Endothelial cell (in vitro differentiated cells): Measurements from ENCODE around the gene SNCAIP. TPM values are rescaled to one million over a fixed set of nuclear protein-coding genes. Genes with fewer than 3 reads are reported as not detected.

ENCODE experiments used
- DNase-seq: peaks from one replicate; pipeline ENCODE4 v3.0.0; 2021; ENCODE audit warnings: low spot score
- H3K27ac Mint-ChIP-seq: one replicate; pipeline ENCODE4 v1.8.0; 2021; ENCODE audit warnings: mixed read lengths, inconsistent platforms; ENCODE audit not compliant: unreplicated experiment
- H3K27me3 Mint-ChIP-seq: one replicate; pipeline ENCODE4 v1.8.0; 2021; ENCODE audit warnings: mild to moderate bottlenecking, moderate library complexity, mixed read lengths, inconsistent platforms; ENCODE audit not compliant: unreplicated experiment
- H3K36me3 Mint-ChIP-seq: one replicate; pipeline ENCODE4 v1.8.0; 2021; ENCODE audit warnings: mild to moderate bottlenecking, low read depth, mixed read lengths, inconsistent platforms; ENCODE audit not compliant: unreplicated experiment
- H3K4me1 Mint-ChIP-seq: one replicate; pipeline ENCODE4 v1.8.0; 2021; ENCODE audit warnings: mild to moderate bottlenecking, mixed read lengths, inconsistent platforms; ENCODE audit not compliant: unreplicated experiment
- H3K4me3 Mint-ChIP-seq: one replicate; pipeline ENCODE4 v1.8.0; 2021; ENCODE audit warnings: mild to moderate bottlenecking, mixed read lengths, inconsistent platforms; ENCODE audit not compliant: unreplicated experiment
- H3K9me3 Mint-ChIP-seq: one replicate; pipeline ENCODE4 v1.8.0; 2021; ENCODE audit warnings: mixed read lengths, inconsistent platforms; ENCODE audit not compliant: unreplicated experiment
- total RNA-seq: library from RNA; stranded (reverse); fragmentation: NEBNext Ultra II Directional; extraction: Animal tissue kit (Norgen Biotek cat#: 25700); gene quantifications from one replicate; pipeline ENCODE4 v1.2.1, GENCODE V29; 2021; ENCODE audit not compliant: unreplicated experiment
- TF ChIP-seq, protein P1 (sequence below): fragments of 200-600 bp; sonication (generic); IDR thresholded peaks from one replicate; pipeline ENCODE4 v1.5.0; 2021; ENCODE audit warnings: antibody characterized with exemption; ENCODE audit not compliant: unreplicated experiment

SNCAIP gene
- total RNA-seq, 1 donor from 2014 or later: 254 TPM

DNA sequence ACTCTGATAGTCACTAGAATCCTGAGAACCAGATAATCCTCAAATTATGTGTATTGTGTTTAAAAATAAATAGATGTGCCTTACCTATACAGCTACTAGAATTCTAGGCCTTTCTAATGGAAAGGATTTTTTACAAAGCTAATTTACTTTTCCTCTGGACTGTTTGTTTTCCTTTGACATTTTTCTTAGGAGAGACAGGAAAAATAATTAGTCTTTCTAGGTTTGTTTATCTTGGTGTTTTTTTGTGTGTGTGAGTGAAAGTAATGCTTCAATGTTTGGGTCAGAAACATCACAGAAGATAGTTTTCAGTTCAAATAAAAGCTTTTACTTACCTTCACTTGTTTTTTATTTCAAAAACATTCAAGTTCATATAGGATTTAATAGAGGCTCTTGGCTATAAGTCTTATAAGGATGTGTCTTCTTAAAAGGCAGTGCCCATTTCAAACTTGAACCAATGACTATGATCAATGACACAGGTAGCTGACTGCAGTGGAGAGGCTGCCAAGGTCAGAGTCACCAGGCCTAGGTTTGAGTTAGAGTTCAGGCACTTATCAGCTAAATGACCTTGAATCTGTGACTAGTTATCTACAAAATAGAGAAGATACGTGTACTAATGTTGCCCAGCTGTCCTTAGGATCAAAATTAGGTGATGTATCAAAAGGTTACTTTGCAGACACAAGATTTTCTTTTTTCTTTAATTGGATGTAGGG, 92.8 kb downstream of the SNCAIP start:
- Mint-ChIP-seq H3K27me3 (no peaks in the 10 kb centered on the region), H3K27ac (no peak overlapping the region)
- TF ChIP-seq, protein P1, sequence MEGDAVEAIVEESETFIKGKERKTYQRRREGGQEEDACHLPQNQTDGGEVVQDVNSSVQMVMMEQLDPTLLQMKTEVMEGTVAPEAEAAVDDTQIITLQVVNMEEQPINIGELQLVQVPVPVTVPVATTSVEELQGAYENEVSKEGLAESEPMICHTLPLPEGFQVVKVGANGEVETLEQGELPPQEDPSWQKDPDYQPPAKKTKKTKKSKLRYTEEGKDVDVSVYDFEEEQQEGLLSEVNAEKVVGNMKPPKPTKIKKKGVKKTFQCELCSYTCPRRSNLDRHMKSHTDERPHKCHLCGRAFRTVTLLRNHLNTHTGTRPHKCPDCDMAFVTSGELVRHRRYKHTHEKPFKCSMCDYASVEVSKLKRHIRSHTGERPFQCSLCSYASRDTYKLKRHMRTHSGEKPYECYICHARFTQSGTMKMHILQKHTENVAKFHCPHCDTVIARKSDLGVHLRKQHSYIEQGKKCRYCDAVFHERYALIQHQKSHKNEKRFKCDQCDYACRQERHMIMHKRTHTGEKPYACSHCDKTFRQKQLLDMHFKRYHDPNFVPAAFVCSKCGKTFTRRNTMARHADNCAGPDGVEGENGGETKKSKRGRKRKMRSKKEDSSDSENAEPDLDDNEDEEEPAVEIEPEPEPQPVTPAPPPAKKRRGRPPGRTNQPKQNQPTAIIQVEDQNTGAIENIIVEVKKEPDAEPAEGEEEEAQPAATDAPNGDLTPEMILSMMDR: no peak

GRCh38 chr5:122405751-122406150, 93.7 kb downstream of the SNCAIP start:
- Mint-ChIP-seq H3K9me3 (no peaks in the 10 kb centered on the region), H3K4me1 (peaks cover 25% of the 10 kb centered on the region), H3K36me3 (peaks cover 42% of the 10 kb centered on the region), H3K27ac (no peak overlapping the region), H3K4me3 (no peak overlapping the region), H3K27me3 (no peaks in the 10 kb centered on the region)
- no peak for DNase-seq
- TF ChIP-seq, protein P1: no peak

More for the DNA sequence above, 92.8 kb downstream of the SNCAIP start:
- no peaks in the 10 kb centered on the region for H3K9me3 Mint-ChIP-seq
- peaks cover 44% of the 10 kb centered on the region for H3K36me3 Mint-ChIP-seq
- peak overlapping the region; percentile 26 for H3K4me3 Mint-ChIP-seq
- peaks cover 19% of the 10 kb centered on the region for H3K4me1 Mint-ChIP-seq
- no peak for DNase-seq

DNA sequence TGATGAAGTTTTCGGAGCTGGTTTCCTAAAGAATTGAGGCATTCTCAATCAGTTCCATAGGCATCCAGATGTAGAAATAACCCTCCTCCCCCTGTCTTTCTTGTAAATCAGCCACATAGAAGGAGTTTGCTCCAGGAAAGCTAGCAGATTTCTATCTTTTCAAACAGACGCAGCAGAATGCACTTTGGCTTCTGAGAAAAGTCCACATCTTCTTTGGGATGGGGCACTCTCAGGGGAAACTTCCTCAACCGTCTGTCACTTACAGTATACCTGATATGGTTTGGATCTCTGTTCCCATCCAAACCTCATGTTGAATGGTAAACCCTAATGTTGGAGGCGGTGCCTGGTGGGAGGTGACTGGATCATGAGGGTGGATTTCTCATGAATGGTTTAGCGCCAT, 94.1 kb downstream of the SNCAIP start:
- Mint-ChIP-seq H3K27me3 (peaks cover 2% of the 10 kb centered on the region), H3K36me3 (peaks cover 45% of the 10 kb centered on the region), H3K4me3 (no peak overlapping the region), H3K4me1 (peaks cover 28% of the 10 kb centered on the region), H3K9me3 (no peaks in the 10 kb centered on the region), H3K27ac (no peak overlapping the region)
- DNase-seq: no peak
- TF ChIP-seq, protein P1: no peak

DNA sequence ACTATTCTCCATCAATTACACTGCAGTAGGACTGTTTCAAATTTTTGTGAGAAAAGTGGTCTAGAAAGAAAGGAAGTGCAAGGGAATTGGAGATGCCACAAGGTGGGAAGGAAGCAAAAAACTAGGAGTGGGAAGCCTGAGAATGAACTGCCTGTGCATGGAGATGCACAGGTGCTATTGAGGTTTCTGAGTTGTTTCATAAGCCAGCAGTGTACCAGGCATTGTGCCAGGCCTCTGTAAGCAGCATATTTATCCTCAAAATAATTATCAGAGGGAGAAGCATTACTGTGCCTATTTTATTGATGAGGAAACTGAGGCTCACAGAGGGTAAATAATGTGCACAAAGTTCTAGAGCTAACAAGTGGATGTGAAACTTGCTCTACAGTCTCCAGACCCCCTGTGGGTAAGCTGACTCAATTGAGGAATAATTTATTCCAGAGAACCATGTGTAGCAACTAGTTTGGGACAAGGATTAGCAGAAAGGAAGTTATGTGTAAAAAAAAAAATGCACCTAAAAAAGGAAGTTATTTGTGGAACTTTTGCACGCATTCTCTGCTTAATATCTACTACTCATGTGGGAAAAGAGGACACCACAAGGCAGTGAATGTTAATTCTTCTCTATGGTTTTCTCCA, 96.7 kb downstream of the SNCAIP start:
- TF ChIP-seq, protein P1: no peak
- Mint-ChIP-seq H3K4me3 (no peak overlapping the region), H3K4me1 (peaks cover 40% of the 10 kb centered on the region), H3K9me3 (no peaks in the 10 kb centered on the region), H3K27me3 (peaks cover 5% of the 10 kb centered on the region), H3K27ac (no peak overlapping the region), H3K36me3 (peaks cover 58% of the 10 kb centered on the region)
- no peak for DNase-seq

DNA sequence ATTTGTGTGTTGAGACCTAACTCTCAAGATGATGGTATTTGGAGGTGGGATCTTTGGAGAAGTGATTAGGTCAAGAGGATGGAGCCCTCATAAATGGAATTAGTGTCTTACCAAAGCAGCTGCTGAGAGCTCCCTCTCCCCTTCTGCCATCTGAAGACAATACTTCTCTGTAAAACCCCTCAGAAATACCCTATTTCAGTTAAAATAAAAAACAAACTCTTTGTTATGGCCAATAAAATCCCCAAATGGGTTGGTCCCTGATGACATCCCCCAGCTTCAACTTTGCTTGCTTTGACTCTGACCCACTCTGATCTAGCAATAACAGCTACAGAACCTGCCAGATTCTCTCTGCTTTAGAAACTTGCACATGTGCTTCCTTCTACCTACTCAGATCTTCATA, 100.9 kb downstream of the SNCAIP start:
- Mint-ChIP-seq H3K9me3 (no peaks in the 10 kb centered on the region), H3K4me1 (peaks cover 49% of the 10 kb centered on the region), H3K27me3 (peaks cover 6% of the 10 kb centered on the region), H3K36me3 (peaks cover 44% of the 10 kb centered on the region), H3K27ac (peak overlapping the region; percentile 26), H3K4me3 (peak overlapping the region; percentile 1)
- DNase-seq: no peak
- TF ChIP-seq, protein P1: no peak
